Chondrocyte (in vitro differentiated cells): ENCODE results near the gene IL21R. TPM values are rescaled to one million over a fixed set of nuclear protein-coding genes. Genes with fewer than 3 reads are reported as not detected.
"Not testable (repeated sequence)": the region's sequence is repeated elsewhere in the genome, so short reads cannot be mapped to it uniquely, and the experiment has no call there.

Experiments
- DNase-seq: peaks from one replicate; pipeline ENCODE4 v3.0.0; 2021; ENCODE audit warnings: mixed read lengths, low spot score
- H3K27ac Mint-ChIP-seq: one replicate; pipeline ENCODE4 v1.8.0; 2021; ENCODE audit warnings: mild to moderate bottlenecking, moderate library complexity, mixed read lengths; ENCODE audit not compliant: unreplicated experiment
- H3K27me3 Mint-ChIP-seq: 2 replicates; pipeline ENCODE4 v1.8.0; 2021; ENCODE audit warnings: low read depth, mixed read lengths
- H3K36me3 Mint-ChIP-seq: 2 replicates; pipeline ENCODE4 v1.8.0; 2021; ENCODE audit warnings: low read depth, mixed read lengths
- H3K4me1 Mint-ChIP-seq: 2 replicates; pipeline ENCODE4 v1.8.0; 2021; ENCODE audit warnings: low read depth, mild to moderate bottlenecking, mixed read lengths
- H3K4me3 Mint-ChIP-seq: one replicate; pipeline ENCODE4 v1.8.0; 2021; ENCODE audit warnings: mild to moderate bottlenecking, moderate library complexity, mixed read lengths; ENCODE audit not compliant: unreplicated experiment
- H3K9me3 Mint-ChIP-seq: 2 replicates; pipeline ENCODE4 v1.8.0; 2021; ENCODE audit warnings: low read depth, mixed read lengths
- CTCF ChIP-seq: fragments of 200-600 bp; sonication (generic); IDR thresholded peaks from 2 replicates; pipeline ENCODE4 v1.5.0; 2021; ENCODE audit warnings: antibody characterized with exemption, mild to moderate bottlenecking, moderate library complexity
- total RNA-seq: library from RNA; stranded (reverse); gene quantifications from 3 replicates; pipeline ENCODE4 v1.2.1, GENCODE V29; 2021

Gene IL21R
- total RNA-seq, 1 donor from 2014 or later, result 2.2 TPM

GRCh38 chr16:27408012-27408601, 6.1 kb downstream of the IL21R start:
- DNase-seq, result no peak
- Mint-ChIP-seq H3K4me3 (no peak overlapping the region), H3K9me3 (peaks cover 9% of the 10 kb centered on the region), H3K4me1 (peaks cover 41% of the 10 kb centered on the region), H3K27me3 (no peaks in the 10 kb centered on the region), H3K36me3 (peaks cover 6% of the 10 kb centered on the region), H3K27ac (peak overlapping the region; percentile 91)
- TF ChIP-seq CTCF, result no peak

GRCh38 chr16:27408602-27409031, 6.6 kb downstream of the IL21R start:
- TF ChIP-seq CTCF, result no peak
- H3K9me3 Mint-ChIP-seq, result peaks cover 13% of the 10 kb centered on the region
- no peaks in the 10 kb centered on the region for H3K27me3 Mint-ChIP-seq
- H3K27ac Mint-ChIP-seq, result peak overlapping the region; percentile 91
- H3K4me3 Mint-ChIP-seq, result no peak overlapping the region
- DNase-seq, result no peak
- peaks cover 6% of the 10 kb centered on the region for H3K36me3 Mint-ChIP-seq
- H3K4me1 Mint-ChIP-seq, result peaks cover 36% of the 10 kb centered on the region

- Mint-ChIP-seq H3K9me3 (peaks cover 13% of the 10 kb centered on the region), H3K4me1 (peaks cover 34% of the 10 kb centered on the region)
- DNase-seq, H3K27me3 Mint-ChIP-seq, H3K4me3 Mint-ChIP-seq, H3K36me3 Mint-ChIP-seq, H3K27ac Mint-ChIP-seq: not testable (repeated sequence)
These were observed 8.0 kb downstream of the IL21R start for GRCh38 chr16:27409958-27410357.

- Mint-ChIP-seq H3K9me3 (peaks cover 13% of the 10 kb centered on the region), H3K27ac (no peak overlapping the region), H3K4me1 (peaks cover 31% of the 10 kb centered on the region), H3K36me3 (peaks cover 8% of the 10 kb centered on the region), H3K4me3 (no peak overlapping the region), H3K27me3 (no peaks in the 10 kb centered on the region)
- no peak for TF ChIP-seq CTCF
- no peak for DNase-seq
These were observed 8.8 kb downstream of the IL21R start for GRCh38 chr16:27410761-27411160.

GRCh38 chr16:27413956-27414355, 12.0 kb downstream of the IL21R start:
- peaks cover 11% of the 10 kb centered on the region for H3K36me3 Mint-ChIP-seq
- H3K27ac Mint-ChIP-seq, result no peak overlapping the region
- TF ChIP-seq CTCF, result no peak
- H3K4me1 Mint-ChIP-seq, result no peaks in the 10 kb centered on the region
- H3K27me3 Mint-ChIP-seq, result no peaks in the 10 kb centered on the region
- no peak overlapping the region for H3K4me3 Mint-ChIP-seq
- DNase-seq, result no peak
- peaks cover 13% of the 10 kb centered on the region for H3K9me3 Mint-ChIP-seq

GRCh38 chr16:27414788-27415431, 12.9 kb downstream of the IL21R start:
- no peak for DNase-seq
- no peak overlapping the region for H3K27ac Mint-ChIP-seq
- no peaks in the 10 kb centered on the region for H3K4me1 Mint-ChIP-seq
- no peak for TF ChIP-seq CTCF
- H3K4me3 Mint-ChIP-seq, result no peak overlapping the region
- H3K27me3 Mint-ChIP-seq, result no peaks in the 10 kb centered on the region
- H3K9me3 Mint-ChIP-seq, result peaks cover 13% of the 10 kb centered on the region
- H3K36me3 Mint-ChIP-seq, result peaks cover 11% of the 10 kb centered on the region
